ENCODE data around the gene PDGFD.

The PDGFD gene

DNA sequence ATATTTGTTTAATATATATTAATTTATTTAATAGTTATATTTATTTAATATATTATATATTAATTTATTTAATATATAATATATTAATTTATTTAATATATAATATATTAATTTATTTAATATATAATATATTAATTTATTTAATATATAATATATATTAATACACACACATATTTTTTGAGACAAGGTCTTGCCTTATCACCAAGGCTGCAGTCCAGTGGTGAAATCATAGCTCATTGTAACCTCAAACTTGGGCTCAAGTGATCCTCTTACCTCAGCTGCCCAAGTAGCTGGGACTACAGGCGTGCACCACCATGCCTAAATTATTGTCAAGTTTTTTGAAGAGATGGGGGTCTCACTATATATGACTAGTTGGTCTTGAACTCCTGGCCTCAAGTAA, 178.9 kb downstream of the PDGFD start:
- DNase-seq: no peak
- intact Hi-C loops (cut with DNase I): no loop called here

GRCh38 chr11:103980108-103980507, 183.8 kb downstream of the PDGFD start:
- intact Hi-C loops (cut with DNase I): no loop called here
- no peak for DNase-seq

DNA sequence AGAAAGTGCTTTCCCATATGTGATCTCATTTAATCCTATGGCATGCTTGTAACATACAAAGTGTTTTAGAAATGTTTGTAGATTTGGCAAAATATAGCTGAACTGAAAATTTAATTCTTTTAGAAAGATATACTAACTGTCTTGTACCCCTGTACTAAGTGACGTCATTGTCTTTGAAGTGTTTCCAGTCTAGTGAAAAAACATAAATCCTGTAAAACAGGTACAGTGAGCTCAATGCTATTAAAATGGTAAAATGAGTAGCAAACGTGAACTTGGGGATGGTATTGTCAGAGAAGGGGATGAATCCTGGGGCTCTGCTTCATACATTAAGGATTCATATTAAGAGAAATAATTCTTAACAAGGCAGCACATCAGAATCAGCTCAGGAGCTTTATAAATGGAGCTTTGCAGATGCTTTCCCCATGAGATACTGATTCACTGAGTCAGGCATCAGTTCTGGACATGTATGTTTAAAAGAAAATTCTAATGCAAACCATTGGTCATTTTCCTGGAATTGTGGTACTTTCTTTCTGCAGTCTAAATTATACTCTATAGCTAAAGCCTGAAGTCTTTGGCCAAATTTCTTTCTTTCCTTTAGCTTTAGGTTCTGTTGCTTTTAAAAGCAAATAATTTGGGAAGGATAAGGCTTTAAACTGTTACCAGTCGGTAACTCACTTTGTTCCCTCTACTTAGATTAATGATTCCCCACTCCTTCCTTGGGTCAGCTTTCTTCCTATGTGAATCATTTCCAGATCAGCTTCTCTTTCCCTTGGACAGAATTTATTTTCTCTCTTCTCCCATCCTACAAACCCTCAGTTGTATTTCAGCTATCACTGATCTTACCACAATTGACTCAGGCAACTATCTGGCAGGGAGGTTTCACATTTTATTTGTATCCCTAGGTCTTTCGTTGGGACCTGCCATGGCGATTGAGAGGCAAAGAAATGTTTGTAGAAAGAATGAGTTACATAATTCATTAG, 185.0 kb downstream of the PDGFD start:
- intact Hi-C loops (cut with DNase I): no loop called here
- no peak for DNase-seq

- intact Hi-C loops (cut with DNase I): no loop called here
- DNase-seq: no peak
Measured at GRCh38 chr11:103972013-103972412, 191.9 kb downstream of the PDGFD start.

DNA sequence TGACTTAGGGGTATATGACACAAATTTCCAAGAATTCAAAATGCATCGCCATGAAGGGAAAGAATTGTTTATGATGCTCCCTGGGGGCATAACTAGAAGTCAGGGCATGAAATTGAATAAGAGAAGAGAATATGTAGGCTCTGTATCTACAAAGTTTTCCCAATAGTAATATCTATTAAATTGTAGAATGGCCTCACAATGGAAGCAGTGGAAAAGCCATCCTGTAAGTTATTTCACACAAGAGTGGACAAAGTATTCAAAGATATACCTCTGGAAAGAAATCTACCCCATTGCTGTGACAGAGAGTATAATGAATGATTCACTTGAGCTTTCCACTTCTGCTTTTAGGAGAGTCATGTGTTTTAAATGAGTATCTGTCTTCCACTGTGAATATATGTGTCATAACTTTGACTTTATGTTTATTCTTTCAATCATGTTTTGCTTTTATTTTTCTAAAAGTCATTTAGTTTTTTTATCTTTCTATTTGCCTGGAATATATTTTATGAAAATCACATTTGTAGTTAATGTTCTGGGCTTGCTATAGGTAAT, 193.2 kb downstream of the PDGFD start:
- DNase-seq: no peak
- intact Hi-C loops (cut with DNase I): no loop called here

- intact Hi-C loops (cut with DNase I): no loop called here
- no peak for DNase-seq
Measured at GRCh38 chr11:103968685-103969084, 195.3 kb downstream of the PDGFD start.

- DNase-seq: no peak
- intact Hi-C loops (cut with DNase I): no loop called here
Measured at GRCh38 chr11:103967985-103968384, 196.0 kb downstream of the PDGFD start.

GRCh38 chr11:103964390-103964789, 199.6 kb downstream of the PDGFD start:
- no peak for DNase-seq
- intact Hi-C loops (cut with DNase I): no loop called here

DNA sequence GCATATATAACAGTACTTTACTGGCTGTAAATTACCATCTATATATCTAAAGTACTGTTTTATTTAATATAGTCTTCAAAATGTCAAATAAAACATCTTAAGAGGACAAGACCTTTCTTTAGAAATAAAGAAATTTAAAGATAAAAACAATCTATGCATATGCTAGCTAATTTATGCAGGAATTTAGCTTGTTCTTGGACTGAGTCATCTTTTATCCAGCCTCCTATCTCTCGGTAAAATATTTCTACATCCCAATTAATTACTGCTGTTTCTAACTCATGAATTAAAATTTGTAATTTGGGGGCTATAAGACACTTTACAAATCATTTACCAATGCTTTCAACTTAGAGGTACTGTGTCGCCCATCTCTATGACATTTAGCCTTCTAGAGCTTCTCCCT, 200.3 kb downstream of the PDGFD start:
- intact Hi-C loops (cut with DNase I): no loop called here
- DNase-seq: no peak

- intact Hi-C loops (cut with DNase I): no loop called here
- no peak for DNase-seq
Measured at GRCh38 chr11:103961010-103961409, 202.9 kb downstream of the PDGFD start.

- intact Hi-C loops (cut with DNase I): no loop called here
- no peak for DNase-seq
Measured at GRCh38 chr11:103960108-103960507, 203.8 kb downstream of the PDGFD start.

GRCh38 chr11:103959279-103959942, 204.5 kb downstream of the PDGFD start:
- intact Hi-C loops (cut with DNase I): no loop called here

DNA sequence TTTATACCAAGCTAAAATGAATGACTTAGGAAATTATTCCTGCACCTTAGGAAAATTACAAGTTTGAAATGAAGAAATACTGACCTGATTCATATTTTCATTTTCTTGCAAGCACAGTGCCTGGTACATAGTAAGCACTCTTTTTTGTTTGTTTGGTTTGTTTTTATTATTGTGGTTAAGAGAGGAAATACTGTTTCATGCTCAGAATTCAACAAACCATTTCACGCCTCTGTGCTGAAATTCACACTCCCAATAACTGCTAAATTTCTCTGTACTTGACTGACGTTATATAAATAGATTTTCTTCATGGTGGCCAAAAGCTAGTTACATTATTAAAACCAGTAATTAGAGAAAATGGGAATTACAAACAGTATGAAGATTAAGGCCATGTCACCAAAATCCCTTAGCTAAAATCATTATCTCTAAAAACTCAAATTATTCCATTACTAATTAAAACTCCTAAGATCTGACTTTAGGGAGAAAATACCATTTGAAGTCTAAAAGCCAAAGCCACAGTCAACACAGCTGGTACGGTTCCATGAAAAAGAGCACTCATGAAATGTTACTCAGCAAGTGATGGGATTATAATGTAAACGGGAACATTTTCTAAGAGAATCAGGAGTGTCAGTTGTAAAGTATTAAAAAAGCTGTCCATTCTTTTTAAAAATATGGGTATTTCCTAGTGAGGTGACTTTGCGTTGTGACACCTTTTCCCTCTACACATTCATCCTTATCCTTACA, 205.3 kb downstream of the PDGFD start:
- DNase-seq: no peak
- intact Hi-C loops (cut with DNase I): no loop called here

More at GRCh38 chr11:103959279-103959942, 204.5 kb downstream of the PDGFD start:
- DNase-seq: no peak

GRCh38 chr11:103953797-103954486, 210.0 kb downstream of the PDGFD start:
- intact Hi-C loops (cut with DNase I): no loop called here
- no peak for DNase-seq

- DNase-seq: no peak
- intact Hi-C loops (cut with DNase I): no loop called here
Measured at GRCh38 chr11:103949781-103950180, 214.2 kb downstream of the PDGFD start.

DNA sequence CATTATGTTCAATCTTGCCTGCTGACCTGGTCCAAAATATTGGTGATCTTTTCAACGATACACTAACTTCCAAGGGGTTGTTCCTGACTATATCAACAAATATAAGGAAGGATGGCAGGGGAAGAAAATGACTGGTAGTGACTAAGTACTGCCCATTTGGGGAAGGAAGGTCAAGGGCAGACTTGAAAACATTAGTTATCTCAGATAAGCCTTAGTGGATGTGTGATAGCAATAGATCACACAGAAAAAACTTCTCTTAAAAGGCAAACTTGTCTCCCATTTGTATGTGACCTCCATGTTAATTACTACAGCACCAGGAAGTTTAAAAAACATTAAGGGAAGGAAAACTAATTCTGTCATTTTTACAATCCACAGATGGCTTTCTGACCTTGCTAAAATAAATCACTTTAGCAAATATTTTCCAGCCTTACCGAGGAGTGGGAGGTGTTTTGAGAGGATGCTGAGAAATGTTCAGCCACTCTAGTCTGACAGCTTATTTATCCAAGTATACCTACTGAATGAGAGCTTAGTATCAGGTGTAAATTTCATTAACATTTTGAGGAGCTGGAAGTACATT, 215.7 kb downstream of the PDGFD start:
- no peak for DNase-seq
- intact Hi-C loops (cut with DNase I): no loop called here

DNA sequence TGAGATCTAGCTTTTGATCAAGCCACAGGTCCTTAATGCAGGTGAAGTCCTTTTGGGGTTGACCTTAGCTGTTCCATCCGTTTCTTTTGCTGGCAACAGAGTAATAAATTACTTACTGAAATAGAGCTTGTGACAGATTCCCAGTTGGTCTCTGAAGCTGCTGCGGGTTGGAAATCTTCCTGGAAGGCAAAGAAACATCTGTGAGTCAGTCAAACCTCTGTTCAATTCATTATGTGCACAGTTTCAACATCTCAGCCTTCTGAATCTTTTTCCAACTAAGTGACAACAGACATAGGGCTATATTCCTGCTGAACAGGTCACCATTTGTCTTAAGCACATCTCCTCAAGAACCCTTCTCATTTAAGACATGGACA, 216.4 kb downstream of the PDGFD start:
- intact Hi-C loops (cut with DNase I): no loop called here
- DNase-seq: no peak

GRCh38 chr11:103946793-103947545, 217.0 kb downstream of the PDGFD start:
- intact Hi-C loops (cut with DNase I): no loop called here
- no peak for DNase-seq
